ENCODE measurements around the gene ARL4A. TPM values are rescaled to one million over a fixed set of nuclear protein-coding genes. Genes with fewer than 3 reads are reported as not detected.
"Not testable (repeated sequence)": the region's sequence is repeated elsewhere in the genome, so short reads cannot be mapped to it uniquely, and the experiment has no call there.

ARL4A gene
- total RNA-seq, 1 donor from 2014 or later, result 35.5 TPM

DNA sequence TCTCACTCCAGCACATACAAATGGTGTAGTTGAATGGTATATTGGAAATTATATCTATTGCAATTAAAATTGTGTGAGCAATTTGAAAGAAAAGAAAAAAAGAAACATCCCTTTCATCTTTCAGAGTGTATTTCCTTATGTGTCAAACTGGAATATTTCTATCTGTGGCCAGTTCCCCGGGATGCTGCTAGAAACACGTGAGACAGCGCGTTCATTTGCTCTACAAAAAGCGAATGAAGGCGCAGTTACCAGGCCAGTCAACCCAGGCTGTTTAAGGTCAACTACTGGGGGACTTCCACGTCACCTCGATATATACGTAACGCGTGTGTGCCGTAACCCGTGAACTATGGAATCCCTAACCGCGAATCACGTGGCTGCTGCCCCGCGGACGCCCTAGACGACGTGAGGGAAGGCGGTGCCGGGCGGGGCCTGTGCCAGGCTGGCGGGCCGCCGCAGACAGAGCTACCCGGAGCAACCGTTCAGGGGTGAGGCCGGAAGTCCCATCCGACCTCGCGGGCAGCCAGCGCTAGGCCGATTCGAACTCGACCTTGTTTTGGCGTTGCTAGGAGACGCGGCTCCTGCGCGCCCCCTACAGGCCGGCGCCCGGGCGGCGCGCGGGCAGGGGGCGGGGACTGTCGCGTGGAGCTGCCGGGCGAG lies 1.1 kb upstream of the ARL4A start:
- peak overlapping the region; percentile 77 to 91 (median 88) for H3K4me3 ChIP-seq (ENCODE audit: low read length in 3 of 3)
- peaks cover 0 to 7% (median 6%) of the 10 kb centered on the region in 3 donors for H3K4me1 ChIP-seq (ENCODE audit: control insufficient read depth in 3 of 3, insufficient read depth in 3 of 3, low read length in 3 of 3)
- peak overlapping the region; percentile 78 to 85 (median 79) for H3K9ac ChIP-seq (ENCODE audit: low read depth in 1 of 3, low read length in 3 of 3)
- H3K27me3 ChIP-seq (ENCODE audit: control insufficient read depth in 3 of 3, insufficient read depth in 3 of 3, low read length in 3 of 3), result no peaks in the 10 kb centered on the region
- no peaks in the 10 kb centered on the region for H3K9me3 ChIP-seq (ENCODE audit: control insufficient read depth in 3 of 3, low read length in 3 of 3)
- H3K36me3 ChIP-seq (ENCODE audit: control insufficient read depth in 3 of 3, insufficient read depth in 3 of 3, low read length in 3 of 3), result no peaks in the 10 kb centered on the region
- peak overlapping the region; percentile 75 for H3K27ac ChIP-seq (ENCODE audit: low read depth, low read length)

- Histone ChIP-seq H3K27me3 (ENCODE audit: control insufficient read depth in 3 of 3, insufficient read depth in 3 of 3, low read length in 3 of 3) (no peaks in the 10 kb centered on the region), H3K27ac (ENCODE audit: low read depth, low read length) (peak overlapping the region; percentile 75), H3K4me1 (ENCODE audit: control insufficient read depth in 3 of 3, insufficient read depth in 3 of 3, low read length in 3 of 3) (peaks cover 0 to 7% (median 6%) of the 10 kb centered on the region in 3 donors), H3K36me3 (ENCODE audit: control insufficient read depth in 3 of 3, insufficient read depth in 3 of 3, low read length in 3 of 3) (no peaks in the 10 kb centered on the region), H3K9me3 (ENCODE audit: control insufficient read depth in 3 of 3, low read length in 3 of 3) (no peaks in the 10 kb centered on the region), H3K9ac (ENCODE audit: low read depth in 1 of 3, low read length in 3 of 3) (peak overlapping the region; percentile 42 to 79 (median 73)), H3K4me3 (ENCODE audit: low read length in 3 of 3) (peak overlapping the region; percentile 77 to 91 (median 88))
These were observed 312 bp downstream of the ARL4A start for GRCh38 chr7:12687718-12688171.

DNA sequence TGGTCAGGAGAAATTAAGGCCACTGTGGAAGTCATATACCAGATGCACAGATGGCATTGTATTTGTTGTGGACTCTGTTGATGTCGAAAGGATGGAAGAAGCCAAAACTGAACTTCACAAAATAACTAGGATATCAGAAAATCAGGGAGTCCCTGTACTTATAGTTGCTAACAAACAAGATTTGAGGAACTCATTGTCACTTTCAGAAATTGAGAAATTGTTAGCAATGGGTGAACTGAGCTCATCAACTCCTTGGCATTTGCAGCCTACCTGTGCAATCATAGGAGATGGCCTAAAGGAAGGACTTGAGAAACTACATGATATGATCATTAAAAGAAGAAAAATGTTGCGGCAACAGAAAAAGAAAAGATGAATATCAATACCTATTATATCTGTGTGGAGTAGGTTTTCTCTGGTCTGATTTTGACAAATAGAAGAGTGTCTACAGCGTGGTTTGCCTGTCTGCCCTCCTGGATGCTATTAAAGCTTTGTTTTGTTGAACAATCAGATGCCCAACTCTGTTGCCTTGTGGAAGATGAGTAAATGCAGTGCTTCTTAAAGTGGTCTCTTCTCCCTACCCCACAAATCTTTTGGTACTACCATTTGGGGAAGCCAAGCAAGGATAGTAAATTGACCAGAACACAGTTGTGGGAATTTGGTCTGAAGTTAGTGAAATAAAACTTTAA lies 1.2 kb downstream of the ARL4A start:
- not testable (repeated sequence) for H3K27ac ChIP-seq (ENCODE audit: low read depth, low read length); H3K4me1 ChIP-seq (ENCODE audit: control insufficient read depth in 3 of 3, insufficient read depth in 3 of 3, low read length in 3 of 3); H3K9me3 ChIP-seq (ENCODE audit: control insufficient read depth in 3 of 3, low read length in 3 of 3); H3K9ac ChIP-seq (ENCODE audit: low read depth in 1 of 3, low read length in 3 of 3); H3K27me3 ChIP-seq (ENCODE audit: control insufficient read depth in 3 of 3, insufficient read depth in 3 of 3, low read length in 3 of 3); H3K36me3 ChIP-seq (ENCODE audit: control insufficient read depth in 3 of 3, insufficient read depth in 3 of 3, low read length in 3 of 3)
- peak overlapping the region in 1 of 3 donors; percentile 33 for H3K4me3 ChIP-seq (ENCODE audit: low read length in 3 of 3)

DNA sequence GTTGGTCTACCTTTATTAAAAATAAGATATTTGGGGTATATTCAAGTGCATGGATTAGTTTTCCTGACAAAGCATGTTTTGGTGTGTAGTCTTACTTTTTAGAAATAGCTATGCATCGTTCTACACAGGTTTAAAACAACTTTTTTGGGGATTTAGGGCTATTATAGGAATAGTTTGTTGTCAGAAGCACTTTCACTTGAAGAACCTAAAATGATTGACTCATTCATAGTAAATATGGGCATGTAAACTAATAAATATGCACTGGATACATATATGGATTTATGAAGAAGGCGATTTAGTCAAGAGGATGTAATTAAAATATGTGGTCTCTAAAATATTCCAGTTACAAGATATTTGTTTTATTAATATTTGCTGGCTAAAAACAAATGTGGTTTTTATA lies 2.0 kb downstream of the ARL4A start:
- H3K4me3 ChIP-seq (ENCODE audit: low read length in 3 of 3), result peak overlapping the region in 1 of 3 donors; percentile 33
- no peaks in the 10 kb centered on the region for H3K9me3 ChIP-seq (ENCODE audit: control insufficient read depth in 3 of 3, low read length in 3 of 3)
- no peak overlapping the region for H3K9ac ChIP-seq (ENCODE audit: low read depth in 1 of 3, low read length in 3 of 3)
- H3K4me1 ChIP-seq (ENCODE audit: control insufficient read depth in 3 of 3, insufficient read depth in 3 of 3, low read length in 3 of 3), result peaks cover 0 to 7% (median 6%) of the 10 kb centered on the region in 3 donors
- H3K27me3 ChIP-seq (ENCODE audit: control insufficient read depth in 3 of 3, insufficient read depth in 3 of 3, low read length in 3 of 3), result no peaks in the 10 kb centered on the region
- H3K27ac ChIP-seq (ENCODE audit: low read depth, low read length), result no peak overlapping the region
- no peaks in the 10 kb centered on the region for H3K36me3 ChIP-seq (ENCODE audit: control insufficient read depth in 3 of 3, insufficient read depth in 3 of 3, low read length in 3 of 3)

- H3K27ac ChIP-seq (ENCODE audit: low read depth, low read length), result no peak overlapping the region
- H3K36me3 ChIP-seq (ENCODE audit: control insufficient read depth in 3 of 3, insufficient read depth in 3 of 3, low read length in 3 of 3), result no peaks in the 10 kb centered on the region
- no peaks in the 10 kb centered on the region for H3K27me3 ChIP-seq (ENCODE audit: control insufficient read depth in 3 of 3, insufficient read depth in 3 of 3, low read length in 3 of 3)
- peaks cover 0 to 7% (median 6%) of the 10 kb centered on the region in 3 donors for H3K4me1 ChIP-seq (ENCODE audit: control insufficient read depth in 3 of 3, insufficient read depth in 3 of 3, low read length in 3 of 3)
- H3K9me3 ChIP-seq (ENCODE audit: control insufficient read depth in 3 of 3, low read length in 3 of 3), result no peaks in the 10 kb centered on the region
- H3K9ac ChIP-seq (ENCODE audit: low read depth in 1 of 3, low read length in 3 of 3), result no peak overlapping the region
- H3K4me3 ChIP-seq (ENCODE audit: low read length in 3 of 3), result peak overlapping the region in 1 of 3 donors; percentile 32
These were observed 2.8 kb downstream of the ARL4A start for GRCh38 chr7:12690041-12690878.

- not testable (repeated sequence) for H3K36me3 ChIP-seq (ENCODE audit: control insufficient read depth in 3 of 3, insufficient read depth in 3 of 3, low read length in 3 of 3); H3K4me3 ChIP-seq (ENCODE audit: low read length in 3 of 3); H3K9ac ChIP-seq (ENCODE audit: low read depth in 1 of 3, low read length in 3 of 3); H3K27me3 ChIP-seq (ENCODE audit: control insufficient read depth in 3 of 3, insufficient read depth in 3 of 3, low read length in 3 of 3); H3K9me3 ChIP-seq (ENCODE audit: control insufficient read depth in 3 of 3, low read length in 3 of 3); H3K27ac ChIP-seq (ENCODE audit: low read depth, low read length); H3K4me1 ChIP-seq (ENCODE audit: control insufficient read depth in 3 of 3, insufficient read depth in 3 of 3, low read length in 3 of 3)
These were observed 4.0 kb downstream of the ARL4A start for GRCh38 chr7:12691388-12691787.

GRCh38 chr7:12692035-12692434 lies 4.6 kb downstream of the ARL4A start:
- no peak overlapping the region for H3K27ac ChIP-seq (ENCODE audit: low read depth, low read length)
- no peak overlapping the region for H3K9ac ChIP-seq (ENCODE audit: low read depth in 1 of 3, low read length in 3 of 3)
- no peak overlapping the region for H3K4me3 ChIP-seq (ENCODE audit: low read length in 3 of 3)
- no peaks in the 10 kb centered on the region for H3K36me3 ChIP-seq (ENCODE audit: control insufficient read depth in 3 of 3, insufficient read depth in 3 of 3, low read length in 3 of 3)
- no peaks in the 10 kb centered on the region for H3K9me3 ChIP-seq (ENCODE audit: control insufficient read depth in 3 of 3, low read length in 3 of 3)
- no peaks in the 10 kb centered on the region for H3K27me3 ChIP-seq (ENCODE audit: control insufficient read depth in 3 of 3, insufficient read depth in 3 of 3, low read length in 3 of 3)
- H3K4me1 ChIP-seq (ENCODE audit: control insufficient read depth in 3 of 3, insufficient read depth in 3 of 3, low read length in 3 of 3), result peaks cover 0 to 7% (median 3%) of the 10 kb centered on the region in 3 donors

DNA sequence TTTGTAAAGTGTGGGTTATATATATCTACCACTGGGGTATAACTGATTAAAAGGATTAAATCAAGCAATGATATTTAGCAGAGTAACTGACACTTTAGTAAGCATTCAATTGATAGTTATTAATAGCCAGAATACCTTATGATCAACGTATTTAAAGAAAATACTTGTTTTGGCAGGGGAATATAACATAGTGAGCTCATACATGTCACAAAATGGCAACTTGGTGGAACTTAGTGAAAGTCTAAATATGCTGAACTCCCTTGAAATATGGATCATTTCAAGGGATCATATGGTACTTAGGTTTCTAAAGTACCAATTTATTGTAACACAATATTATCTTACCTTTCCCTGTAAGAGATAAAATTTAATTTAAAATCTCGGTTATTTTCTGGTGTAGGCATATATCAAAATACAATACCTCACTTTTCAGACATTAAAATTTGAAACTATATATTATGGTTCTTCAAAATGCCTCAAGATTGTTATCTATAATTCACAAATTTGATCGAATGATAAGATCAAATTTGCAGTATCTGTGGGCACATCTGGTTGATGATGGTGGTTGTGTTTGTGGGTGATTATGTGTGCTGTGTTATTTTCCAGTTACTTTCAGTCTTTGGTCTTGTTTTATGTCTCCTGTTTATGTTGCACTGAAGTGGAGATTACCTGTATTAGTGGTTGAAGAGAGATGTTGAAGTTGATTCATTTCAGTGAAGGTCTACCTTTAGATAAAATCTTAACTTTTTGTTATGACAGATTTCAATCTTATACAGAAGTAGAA lies 5.2 kb downstream of the ARL4A start:
- H3K36me3 ChIP-seq (ENCODE audit: control insufficient read depth in 3 of 3, insufficient read depth in 3 of 3, low read length in 3 of 3), result no peaks in the 10 kb centered on the region
- no peaks in the 10 kb centered on the region for H3K27me3 ChIP-seq (ENCODE audit: control insufficient read depth in 3 of 3, insufficient read depth in 3 of 3, low read length in 3 of 3)
- peaks cover 0 to 4% (median 1%) of the 10 kb centered on the region in 3 donors for H3K4me1 ChIP-seq (ENCODE audit: control insufficient read depth in 3 of 3, insufficient read depth in 3 of 3, low read length in 3 of 3)
- H3K4me3 ChIP-seq (ENCODE audit: low read length in 3 of 3), result no peak overlapping the region
- H3K9me3 ChIP-seq (ENCODE audit: control insufficient read depth in 3 of 3, low read length in 3 of 3), result no peaks in the 10 kb centered on the region
- H3K9ac ChIP-seq (ENCODE audit: low read depth in 1 of 3, low read length in 3 of 3), result no peak overlapping the region
- no peak overlapping the region for H3K27ac ChIP-seq (ENCODE audit: low read depth, low read length)

GRCh38 chr7:12694817-12695216 lies 7.4 kb downstream of the ARL4A start:
- Histone ChIP-seq H3K27me3 (ENCODE audit: control insufficient read depth in 3 of 3, insufficient read depth in 3 of 3, low read length in 3 of 3) (no peaks in the 10 kb centered on the region), H3K36me3 (ENCODE audit: control insufficient read depth in 3 of 3, insufficient read depth in 3 of 3, low read length in 3 of 3) (no peaks in the 10 kb centered on the region), H3K9ac (ENCODE audit: low read depth in 1 of 3, low read length in 3 of 3) (no peak overlapping the region), H3K27ac (ENCODE audit: low read depth, low read length) (no peak overlapping the region), H3K9me3 (ENCODE audit: control insufficient read depth in 3 of 3, low read length in 3 of 3) (no peaks in the 10 kb centered on the region), H3K4me1 (ENCODE audit: control insufficient read depth in 3 of 3, insufficient read depth in 3 of 3, low read length in 3 of 3) (peaks cover 0 to 3% (median 0%) of the 10 kb centered on the region in 3 donors), H3K4me3 (ENCODE audit: low read length in 3 of 3) (no peak overlapping the region)
